Brain pericyte (primary cell): ENCODE data around the gene PARVG.
A peak's percentile ranks its signal among the peaks of the same experiment; 100 is the strongest.

Source experiments
- DNase-seq: peaks from one replicate; pipeline ENCODE4 v3.0.0-alpha.2; 2012; ENCODE audit warnings: low read depth, low spot score

Gene PARVG, protein sequence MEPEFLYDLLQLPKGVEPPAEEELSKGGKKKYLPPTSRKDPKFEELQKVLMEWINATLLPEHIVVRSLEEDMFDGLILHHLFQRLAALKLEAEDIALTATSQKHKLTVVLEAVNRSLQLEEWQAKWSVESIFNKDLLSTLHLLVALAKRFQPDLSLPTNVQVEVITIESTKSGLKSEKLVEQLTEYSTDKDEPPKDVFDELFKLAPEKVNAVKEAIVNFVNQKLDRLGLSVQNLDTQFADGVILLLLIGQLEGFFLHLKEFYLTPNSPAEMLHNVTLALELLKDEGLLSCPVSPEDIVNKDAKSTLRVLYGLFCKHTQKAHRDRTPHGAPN

DNA sequence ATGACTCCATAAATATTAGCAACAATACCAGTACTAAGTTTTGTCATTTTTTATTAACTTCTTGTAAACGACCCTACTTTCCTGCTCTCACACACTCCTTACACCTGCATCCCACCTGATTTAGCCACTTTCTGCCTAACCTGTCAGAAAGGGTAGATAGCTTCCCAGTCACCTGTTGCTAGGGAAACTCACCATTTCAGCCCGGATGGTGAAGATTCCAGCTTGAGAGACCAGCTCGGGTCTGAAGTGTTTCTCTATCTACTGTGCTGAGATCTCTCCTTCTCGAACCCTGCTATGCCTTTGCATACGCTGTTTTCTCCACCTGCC lies at the start of gene PARVG:
Gene PARVG, plus strand, starts transcription at position 220 of the 327 bp plus-strand sequence. CDS start 2,405 bp downstream, outside the sequence.
- no peak for DNase-seq

GRCh38 chr22:44131412-44131811 lies 49.3 kb upstream of the PARVG start:
- DNase-seq, result no peak

GRCh38 chr22:44131989-44132685 lies 48.6 kb upstream of the PARVG start:
- DNase-seq, result no peak

- no peak for DNase-seq
These were observed 48.0 kb upstream of the PARVG start for GRCh38 chr22:44132724-44133123.

DNA sequence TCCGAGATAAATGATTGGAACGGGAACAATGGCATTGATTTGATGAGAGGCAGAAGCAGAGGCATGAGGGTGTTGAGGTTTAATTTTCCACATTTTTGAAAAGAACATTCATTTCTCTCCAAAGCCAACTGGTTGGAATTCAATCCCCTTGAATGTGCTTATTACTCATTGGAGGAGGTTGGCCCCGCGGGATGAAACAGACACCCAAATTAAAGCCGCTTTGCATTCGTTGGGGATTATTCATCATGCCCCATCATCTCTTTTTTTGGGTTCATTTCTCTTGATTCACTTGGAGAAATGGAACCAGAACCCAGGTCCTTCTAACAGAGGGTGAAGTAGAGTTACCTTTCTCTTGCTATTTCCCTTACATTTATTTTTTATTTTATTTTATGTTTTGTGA lies 47.6 kb upstream of the PARVG start:
- DNase-seq, result no peak

DNA sequence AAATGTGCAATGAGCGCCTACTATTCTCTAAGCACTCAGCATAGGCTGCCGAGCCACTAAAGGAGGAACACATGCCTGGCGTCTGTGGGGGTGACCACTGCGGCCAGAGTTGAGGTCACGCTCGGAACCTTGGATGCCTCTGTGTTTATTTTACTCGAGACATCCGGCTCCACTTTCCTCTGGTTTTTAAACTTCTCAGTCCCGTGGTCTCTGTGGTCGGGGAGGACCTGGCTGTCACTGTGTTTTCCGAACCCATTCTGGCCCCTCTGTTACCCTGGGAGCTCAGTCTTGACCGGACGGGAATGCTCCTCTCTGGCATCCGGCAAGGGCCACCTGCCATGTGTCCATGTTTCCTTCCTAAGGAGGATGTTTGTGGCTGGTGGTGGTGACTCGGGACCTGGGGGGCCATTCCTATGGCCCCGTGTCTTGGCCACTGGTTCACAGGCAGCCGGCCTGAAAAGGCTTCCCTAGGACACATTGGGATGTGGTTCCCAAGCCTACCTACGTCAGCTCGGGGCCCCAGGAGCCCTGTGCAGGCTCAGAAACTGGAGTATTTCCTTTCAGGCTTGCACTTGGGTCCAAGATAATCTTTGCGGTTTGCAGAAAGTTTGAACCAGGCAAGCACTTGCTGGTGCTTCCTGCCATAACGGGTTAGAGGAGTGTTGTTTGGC lies 46.7 kb upstream of the PARVG start:
- DNase-seq, result no peak

GRCh38 chr22:44136112-44136511 lies 44.6 kb upstream of the PARVG start:
- DNase-seq, result no peak

DNA sequence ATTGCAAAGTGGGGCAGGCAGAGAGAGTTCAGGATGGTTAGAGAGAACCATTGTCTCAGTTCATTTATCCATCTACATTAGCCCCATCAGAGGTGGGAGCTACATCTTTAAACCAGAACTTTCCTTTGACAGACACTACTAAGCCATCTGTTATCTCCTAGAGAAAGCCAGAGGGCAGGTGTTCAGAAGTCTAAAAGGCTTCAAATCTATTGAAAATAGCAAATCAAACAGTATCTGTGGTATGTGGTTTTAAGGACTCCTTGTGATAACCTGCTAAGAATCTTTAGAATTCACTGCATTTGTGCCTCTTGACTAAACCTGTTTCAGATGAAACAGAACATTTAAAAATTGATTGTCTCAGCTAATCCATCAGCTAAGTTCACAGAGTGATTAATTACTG lies 43.9 kb upstream of the PARVG start:
- DNase-seq, result no peak

GRCh38 chr22:44137415-44137814 lies 43.3 kb upstream of the PARVG start:
- DNase-seq, result no peak

GRCh38 chr22:44139773-44140172 lies 41.0 kb upstream of the PARVG start:
- DNase-seq, result no peak

DNA sequence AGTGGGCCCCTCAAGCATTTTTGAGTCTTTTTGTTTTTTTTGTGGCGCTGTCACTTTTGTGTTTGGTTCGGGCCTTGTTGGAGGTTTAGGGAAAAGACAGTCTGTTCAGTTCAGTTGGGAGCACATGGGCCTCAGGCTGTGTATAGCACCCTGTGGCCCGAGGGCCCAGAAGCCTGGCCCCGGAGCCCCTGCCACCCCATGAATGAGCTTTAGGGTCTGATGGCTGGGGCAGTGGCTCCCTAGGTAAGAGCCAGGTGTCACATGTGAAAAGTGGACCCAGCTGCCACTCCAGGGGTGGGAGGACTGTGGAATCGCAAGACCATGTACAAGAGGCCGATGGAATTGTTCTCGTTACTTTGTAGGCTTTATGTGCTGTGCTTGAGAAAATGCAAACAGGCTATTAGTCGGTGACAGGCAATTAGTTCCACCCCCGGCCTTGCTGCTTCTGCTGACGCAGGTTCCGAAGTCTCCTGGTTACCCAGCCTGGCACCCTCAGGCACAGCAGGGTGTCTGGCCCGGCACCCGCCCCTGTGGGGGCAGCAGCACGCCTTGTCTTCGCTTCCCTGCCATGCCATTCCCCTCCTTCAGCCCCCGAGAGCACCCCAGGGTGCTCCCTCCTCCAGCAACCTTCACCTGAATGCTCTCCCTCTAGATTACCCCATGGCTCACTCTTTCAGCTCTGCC lies 38.2 kb upstream of the PARVG start:
- DNase-seq, result no peak

DNA sequence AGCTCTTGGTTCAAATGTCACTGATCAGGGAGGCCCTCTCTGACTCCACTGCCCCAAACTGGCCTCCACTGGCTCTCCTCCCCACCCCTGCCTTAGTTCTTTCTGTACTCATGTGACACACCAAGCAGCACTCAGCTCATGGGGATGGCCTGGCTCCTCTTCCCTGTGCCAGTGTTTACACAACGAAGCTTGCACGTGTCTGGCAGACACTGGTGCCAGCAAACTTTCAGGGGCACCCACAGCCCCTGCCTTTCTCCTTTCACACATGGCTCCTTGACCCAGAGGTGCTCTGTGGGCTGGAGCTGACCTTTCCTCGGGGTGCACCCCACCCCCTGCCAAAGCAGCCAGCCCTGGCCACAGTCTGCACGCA lies 37.6 kb upstream of the PARVG start:
- no peak for DNase-seq

DNA sequence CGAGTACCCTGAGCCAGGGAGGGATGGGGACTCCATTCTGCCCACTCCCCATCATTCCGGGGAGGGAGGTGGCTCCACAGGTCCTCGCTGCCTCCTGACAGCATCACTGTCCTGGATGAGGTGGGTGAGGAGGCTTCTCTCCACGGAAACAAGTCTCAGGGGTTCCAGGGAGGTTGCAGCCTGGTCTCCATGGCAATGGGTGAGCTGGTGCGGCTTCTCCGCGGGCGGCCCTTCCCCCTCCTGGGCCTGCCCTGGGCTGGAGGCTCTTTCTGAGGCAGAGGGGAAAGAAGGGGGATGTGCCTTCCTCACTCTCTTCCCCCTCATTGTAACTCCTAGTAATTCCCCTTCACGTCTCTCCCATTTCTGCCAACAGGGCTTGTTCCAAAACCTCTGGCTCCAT lies 37.1 kb upstream of the PARVG start:
- no peak for DNase-seq

- no peak for DNase-seq
These were observed 36.6 kb upstream of the PARVG start for GRCh38 chr22:44144046-44144569.

- peak; percentile 86 for DNase-seq
These were observed 35.2 kb upstream of the PARVG start for GRCh38 chr22:44145544-44145943.

DNA sequence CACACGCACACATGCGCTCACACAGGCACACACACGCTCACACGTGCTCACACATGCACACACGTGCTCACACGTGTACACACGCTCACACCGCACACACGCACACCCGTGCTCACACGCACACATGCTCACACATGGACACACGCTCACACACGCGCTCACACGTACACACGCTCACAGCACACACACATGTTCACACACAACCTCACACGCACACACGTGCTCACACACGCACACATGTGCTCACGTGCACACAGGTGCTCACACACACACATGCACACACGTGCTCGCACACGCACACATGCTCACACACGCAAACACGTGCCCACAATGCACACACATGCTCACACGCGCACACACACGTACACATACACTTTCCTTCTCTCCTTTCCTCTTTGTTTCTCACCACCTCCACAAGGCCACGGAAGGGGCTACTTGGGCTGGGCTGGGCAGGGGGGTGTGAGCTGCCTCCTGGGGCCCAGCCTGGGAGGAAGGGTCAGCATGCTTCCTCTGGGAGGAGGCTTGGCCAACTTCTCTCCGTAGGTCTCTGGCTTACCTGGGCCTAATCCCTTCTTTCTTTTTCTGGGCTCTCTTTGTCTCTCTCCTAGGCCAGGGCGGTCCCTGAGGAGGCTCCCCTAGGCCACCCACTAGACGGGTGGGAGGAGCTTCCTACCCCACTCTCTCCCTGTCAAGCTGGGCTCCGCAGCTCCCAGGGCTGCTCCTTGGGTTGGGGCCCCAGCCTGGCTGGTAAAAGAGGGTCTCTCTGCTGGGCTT lies 34.5 kb upstream of the PARVG start:
- no peak for DNase-seq

DNA sequence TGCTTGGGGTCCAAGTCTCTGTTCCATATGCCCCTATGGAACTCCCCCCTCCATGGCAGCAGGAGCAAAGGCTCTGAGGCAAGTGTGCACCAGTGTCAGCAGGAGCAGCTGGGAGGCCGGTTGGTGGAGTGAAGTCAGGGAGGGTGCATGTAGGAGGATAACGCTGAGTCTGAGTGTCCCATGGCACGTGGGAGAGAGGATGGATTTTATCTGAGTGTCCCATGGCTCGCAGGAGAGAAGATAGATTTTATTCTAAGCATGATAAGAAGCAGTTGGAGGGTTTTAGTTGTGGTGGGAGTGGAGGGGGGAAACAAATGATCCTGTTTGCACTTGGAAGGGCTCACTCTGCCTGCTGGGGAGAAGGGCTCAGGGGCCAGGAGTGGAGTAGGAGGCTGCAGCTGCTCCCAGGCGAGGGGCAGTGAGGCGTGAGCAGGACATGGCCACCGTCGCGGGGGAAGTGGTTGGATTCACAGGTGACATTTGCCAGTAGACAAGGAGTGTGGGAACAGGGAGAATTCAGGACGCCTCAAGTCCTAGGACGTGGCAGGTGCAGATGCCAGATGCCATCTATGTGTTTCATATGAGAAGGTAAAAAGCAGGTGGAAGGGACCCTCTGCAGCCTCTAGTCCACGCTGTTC lies 33.6 kb upstream of the PARVG start:
- DNase-seq, result no peak

DNA sequence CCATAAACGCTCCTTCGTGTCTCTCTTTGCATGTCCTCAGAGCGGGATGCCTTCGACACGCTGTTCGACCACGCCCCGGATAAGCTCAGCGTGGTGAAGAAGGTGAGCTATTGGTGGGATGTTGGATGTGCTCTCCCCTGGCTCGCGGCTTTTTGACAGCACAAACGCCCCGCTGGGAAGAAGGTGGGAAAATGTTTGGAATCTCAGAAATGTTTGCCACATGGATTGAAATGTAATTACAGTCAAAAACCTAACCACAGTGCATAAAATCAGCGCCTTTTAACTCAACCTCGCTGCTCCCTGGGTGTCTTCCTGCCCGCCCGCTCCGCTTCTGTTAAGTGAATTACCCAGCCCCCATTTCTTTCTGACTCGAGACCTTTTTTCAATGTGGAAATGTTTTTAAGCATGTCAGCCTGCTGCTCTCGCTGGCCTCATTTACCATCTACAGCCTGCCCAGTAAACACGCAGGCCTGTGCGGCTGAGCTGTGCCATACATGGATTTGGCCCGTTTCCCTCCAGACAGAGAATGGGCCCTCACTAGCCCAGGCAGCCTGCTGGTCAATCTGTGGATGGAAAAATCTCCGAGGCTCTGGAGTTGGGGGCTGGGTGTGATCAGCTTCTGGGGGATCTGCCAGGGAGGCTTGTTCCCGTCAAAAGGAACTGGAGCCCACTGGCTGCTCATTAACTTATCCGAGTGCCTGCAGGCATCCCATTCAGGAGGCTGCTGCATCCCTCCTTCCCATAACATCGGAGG lies 32.7 kb upstream of the PARVG start:
- no peak for DNase-seq

DNA sequence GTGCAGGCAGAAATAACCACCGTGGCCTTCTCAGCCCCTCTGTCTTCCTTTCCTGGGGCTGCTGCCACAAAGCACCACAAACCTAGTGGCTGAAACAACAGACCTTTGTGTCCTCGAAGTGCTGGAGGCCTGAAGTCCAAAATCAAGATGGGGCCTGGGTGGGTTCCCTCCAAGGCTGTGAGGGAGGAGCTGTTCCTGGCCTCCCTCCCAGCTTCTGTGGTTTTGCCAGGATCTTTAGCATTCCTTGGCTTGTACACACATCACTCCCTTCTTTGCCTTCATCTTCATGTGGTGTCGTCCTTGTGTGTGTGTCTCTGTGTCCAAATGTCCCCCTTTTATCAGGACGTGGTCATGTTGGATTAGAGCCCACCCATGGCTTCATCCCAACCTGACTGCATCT lies 29.0 kb upstream of the PARVG start:
- DNase-seq, result no peak

- DNase-seq, result no peak
These were observed 27.0 kb upstream of the PARVG start for GRCh38 chr22:44153710-44154109.
